ENCODE data around the gene WDFY2. TPM values are rescaled to one million over a fixed set of nuclear protein-coding genes. Genes with fewer than 3 reads are reported as not detected.
A peak's percentile ranks its signal among the peaks of the same experiment; 100 is the strongest.

The WDFY2 gene
- polyA plus RNA-seq, 3 donors: 6.5 to 40.1 (median 9.1) TPM

- Histone ChIP-seq H3K27ac (ENCODE audit: low read depth in 1 of 2, low read length in 2 of 2) (peak overlapping the region in 1 of 2 donors; percentile 63), H3K9ac (ENCODE audit: insufficient read depth, low read length, poor library complexity, severe bottlenecking) (no peak overlapping the region), H3K36me3 (replicated peaks in 1 of 2; ENCODE audit: control insufficient read depth in 1 of 2, insufficient read depth in 2 of 2, low read length in 2 of 2) (no peaks in the 10 kb centered on the region), H2AFZ (ENCODE audit: insufficient read depth, low read depth, low read length, poor library complexity, severe bottlenecking) (no peak overlapping the region), H3K79me2 (ENCODE audit: insufficient read depth, low read length) (peaks cover 100% of the 10 kb centered on the region), H3K4me3 (replicated peaks in 1 of 3; ENCODE audit: low read depth in 2 of 3, low read length in 3 of 3) (no peak overlapping the region), H4K20me1 (ENCODE audit: insufficient read depth, low read length) (peaks cover 100% of the 10 kb centered on the region), H3K4me2 (replicated peaks; ENCODE audit: extremely low read depth, low read length, poor library complexity, severe bottlenecking) (no peak overlapping the region), H3K27me3 (ENCODE audit: control insufficient read depth in 2 of 2, insufficient read depth in 2 of 2, low read length in 2 of 2) (no peaks in the 10 kb centered on the region), H3K4me1 (ENCODE audit: control insufficient read depth in 1 of 2, insufficient read depth in 2 of 2, low read length in 2 of 2) (peaks cover 20 to 22% of the 10 kb centered on the region in 2 donors), H3K9me3 (replicated peaks in 1 of 2; ENCODE audit: control insufficient read depth in 1 of 2, insufficient read depth in 1 of 2, low read length in 2 of 2) (no peaks in the 10 kb centered on the region)
- peaks cover 52% of the 10 kb centered on the region for H3K4me1 Mint-ChIP-seq
- peak overlapping the region in 5 of 7 donors; percentile 73 to 87 (median 84) for H3K27ac Mint-ChIP-seq
- H3K9me3 Mint-ChIP-seq: no peaks in the 10 kb centered on the region
- WGBS (ENCODE audit: insufficient coverage): 60% methylated on average over 1 of the region's 1 CpG
- no peaks in the 10 kb centered on the region for H3K27me3 Mint-ChIP-seq (ENCODE audit: low read depth in 3 of 3)
- no peak for DNase-seq
- TF ChIP-seq CTCF (IDR thresholded peaks at IDR 0.05): no peak
- H3K4me3 Mint-ChIP-seq: no peak overlapping the region
- peaks cover 4 to 17% of the 10 kb centered on the region in 2 donors for H3K36me3 Mint-ChIP-seq
- intact Hi-C loops (cut with micrococcal nuclease): no loop called here
Measured at GRCh38 chr13:51624207-51624606, 39.9 kb downstream of the WDFY2 start.

- Histone ChIP-seq H3K27ac (ENCODE audit: low read depth in 1 of 2, low read length in 2 of 2) (peak overlapping the region in 1 of 2 donors; percentile 63), H3K9ac (ENCODE audit: insufficient read depth, low read length, poor library complexity, severe bottlenecking) (no peak overlapping the region), H3K4me3 (replicated peaks in 1 of 3; ENCODE audit: low read depth in 2 of 3, low read length in 3 of 3) (no peak overlapping the region), H3K36me3 (replicated peaks in 1 of 2; ENCODE audit: control insufficient read depth in 1 of 2, insufficient read depth in 2 of 2, low read length in 2 of 2) (no peaks in the 10 kb centered on the region), H3K79me2 (ENCODE audit: insufficient read depth, low read length) (peaks cover 100% of the 10 kb centered on the region), H2AFZ (ENCODE audit: insufficient read depth, low read depth, low read length, poor library complexity, severe bottlenecking) (no peak overlapping the region), H3K27me3 (ENCODE audit: control insufficient read depth in 2 of 2, insufficient read depth in 2 of 2, low read length in 2 of 2) (no peaks in the 10 kb centered on the region), H3K9me3 (replicated peaks in 1 of 2; ENCODE audit: control insufficient read depth in 1 of 2, insufficient read depth in 1 of 2, low read length in 2 of 2) (no peaks in the 10 kb centered on the region), H3K4me1 (ENCODE audit: control insufficient read depth in 1 of 2, insufficient read depth in 2 of 2, low read length in 2 of 2) (peaks cover 20 to 22% of the 10 kb centered on the region in 2 donors), H4K20me1 (ENCODE audit: insufficient read depth, low read length) (peaks cover 100% of the 10 kb centered on the region), H3K4me2 (replicated peaks; ENCODE audit: extremely low read depth, low read length, poor library complexity, severe bottlenecking) (no peak overlapping the region)
- H3K27ac Mint-ChIP-seq: peak overlapping the region; percentile 72 to 87 (median 80)
- H3K27me3 Mint-ChIP-seq (ENCODE audit: low read depth in 3 of 3): no peaks in the 10 kb centered on the region
- intact Hi-C loops (cut with micrococcal nuclease): no loop called here
- H3K4me1 Mint-ChIP-seq: peaks cover 56% of the 10 kb centered on the region
- no peak for TF ChIP-seq CTCF (IDR thresholded peaks at IDR 0.05)
- H3K4me3 Mint-ChIP-seq: peak overlapping the region in 1 of 2 donors; percentile 13
- H3K9me3 Mint-ChIP-seq: no peaks in the 10 kb centered on the region
- peak in 2 of 3 donors; percentile 32 to 35 for DNase-seq
- 0% methylated on average over 1 of the region's 3 CpGs for WGBS (ENCODE audit: insufficient coverage)
- peaks cover 4 to 15% of the 10 kb centered on the region in 2 donors for H3K36me3 Mint-ChIP-seq
Measured at GRCh38 chr13:51624695-51625345, 40.6 kb downstream of the WDFY2 start.
